CD4-positive, alpha-beta T cell (primary cell): ENCODE measurements around the gene SRMS. TPM values are rescaled to one million over a fixed set of nuclear protein-coding genes. Genes with fewer than 3 reads are reported as not detected.

ENCODE experiments used
- ATAC-seq: fragments of 200-7000 bp; cut with Tn5 transposase; one replicate; pipeline ENCODE4 v1.10.0; 2022; ENCODE audit warnings: mild to moderate bottlenecking; ENCODE audit not compliant: poor library complexity
- CTCF ChIA-PET: fragments of 350-600 bp; sonication (Branson Sonifier 250); formaldehyde crosslinking; loops from one replicate; lab custom pipeline; 2021; ENCODE audit warnings: antibody characterized with exemption, inconsistent platforms; lab: Charles Lee
- POLR2A ChIA-PET: fragments of 350-600 bp; sonication (Branson Sonifier 250); formaldehyde crosslinking; loops from one replicate; lab custom pipeline; 2021; ENCODE audit warnings: antibody characterized with exemption, inconsistent platforms; lab: Charles Lee
- DNase-seq, 14 experiments: peaks; one replicate each; pipeline ENCODE4 v3.0.0-alpha.2; 2013 to 2020; ENCODE audit warnings: mixed read lengths in 2 of 14
- H3K27ac ChIP-seq, 2 donors: one replicate each; pipeline versions ENCODE4 v1.5.1 to v1.7.0; 2013; ENCODE audit warnings: low read length in 2 of 2, low read depth in 1 of 2, mild to moderate bottlenecking in 1 of 2
- H3K27me3 ChIP-seq, 2 experiments: 1 replicate in 1 of 2; 2 replicates in 1 of 2; pipeline versions ENCODE4 v1.6.1 to v1.7.0; 2013; ENCODE audit warnings: low read length in 2 of 2, control low read depth in 1 of 2, mild to moderate bottlenecking in 1 of 2, moderate library complexity in 1 of 2; ENCODE audit not compliant: insufficient read depth in 2 of 2, control insufficient read depth in 1 of 2
- H3K36me3 ChIP-seq: one replicate; pipeline ENCODE4 v1.6.1; 2013; ENCODE audit warnings: low read length, control low read depth; ENCODE audit not compliant: insufficient read depth
- H3K4me1 ChIP-seq: one replicate; pipeline ENCODE4 v1.6.1; 2013; ENCODE audit warnings: low read length, control low read depth; ENCODE audit not compliant: insufficient read depth
- H3K4me3 ChIP-seq: one replicate; pipeline ENCODE4 v1.5.1; 2013; ENCODE audit warnings: mild to moderate bottlenecking, low read length, moderate library complexity
- H3K9me3 ChIP-seq, 2 experiments: 1 replicate in 1 of 2; 2 replicates in 1 of 2; pipeline versions ENCODE4 v1.6.1 to v1.7.0; 2013; ENCODE audit warnings: low read length in 2 of 2, mild to moderate bottlenecking in 2 of 2, control low read depth in 1 of 2, moderate library complexity in 1 of 2; ENCODE audit not compliant: control insufficient read depth in 1 of 2, insufficient read depth in 1 of 2
- H3K27ac Mint-ChIP-seq: one replicate; pipeline ENCODE4 v1.8.0; 2020; ENCODE audit warnings: mixed read lengths
- H3K27me3 Mint-ChIP-seq: one replicate; pipeline ENCODE4 v1.8.0; 2021; ENCODE audit warnings: mixed read lengths
- H3K36me3 Mint-ChIP-seq: one replicate; pipeline ENCODE4 v1.8.0; 2021; ENCODE audit warnings: low read depth, mixed read lengths
- H3K4me1 Mint-ChIP-seq: one replicate; pipeline ENCODE4 v1.8.0; 2021; ENCODE audit warnings: low read depth, mixed read lengths
- H3K4me3 Mint-ChIP-seq: one replicate; pipeline ENCODE4 v1.8.0; 2020; ENCODE audit warnings: mild to moderate bottlenecking, mixed read lengths
- H3K9me3 Mint-ChIP-seq: one replicate; pipeline ENCODE4 v1.8.0; 2020; ENCODE audit warnings: mixed read lengths
- intact Hi-C, 2 experiments: fragments of 100-400 bp; cut with DNase I in 1 of 2; cut with micrococcal nuclease in 1 of 2; formaldehyde crosslinking; loops; one replicate each; pipeline versions ENCODE4 v1.15.1 to v1.9.0; 2023 to 2025; cut with DNase I, micrococcal nuclease
- total RNA-seq, 174 experiments: library from RNA in 2 of 174; stranded (reverse) in 2 of 174; gene quantifications; one replicate each; pipeline ENCODE4 v1.2.3 and lab custom pipeline; 2021 to 2026
- TF ChIP-seq, protein P1 (sequence below): fragments of 200-600 bp; IDR thresholded peaks from one replicate; pipeline ENCODE4 v1.8.0; 2022; ENCODE audit warnings: antibody characterized with exemption, mild to moderate bottlenecking

SRMS gene
- total RNA-seq, 2 experiments from 2014 or later = not detected

DNA sequence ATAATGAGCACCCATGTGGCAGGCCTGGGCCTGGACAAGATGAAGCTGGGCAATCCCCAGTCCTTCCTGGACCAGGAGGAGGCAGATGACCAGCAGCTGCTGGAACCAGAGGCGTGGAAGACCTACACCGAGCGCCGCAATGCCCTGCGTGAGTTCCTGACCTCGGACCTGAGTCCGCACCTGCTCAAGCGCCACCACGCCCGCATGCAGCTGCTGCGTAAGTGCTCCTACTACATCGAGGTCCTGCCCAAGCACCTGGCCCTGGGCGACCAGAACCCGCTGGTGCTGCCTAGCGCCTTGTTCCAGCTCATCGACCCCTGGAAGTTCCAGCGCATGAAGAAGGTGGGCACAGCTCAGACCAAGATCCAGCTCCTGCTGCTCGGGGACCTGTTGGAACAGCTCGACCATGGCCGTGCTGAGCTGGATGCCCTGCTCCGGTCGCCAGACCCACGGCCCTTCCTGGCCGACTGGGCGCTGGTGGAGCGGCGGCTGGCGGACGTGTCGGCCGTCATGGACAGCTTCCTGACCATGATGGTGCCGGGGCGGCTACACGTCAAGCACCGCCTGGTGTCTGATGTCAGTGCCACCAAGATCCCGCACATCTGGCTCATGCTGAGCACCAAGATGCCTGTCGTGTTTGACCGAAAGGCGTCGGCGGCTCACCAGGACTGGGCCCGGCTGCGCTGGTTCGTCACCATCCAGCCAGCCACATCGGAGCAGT is 8.3 kb upstream of the SRMS start:
- H3K4me3 Mint-ChIP-seq = no peak overlapping the region
- no peak overlapping the region for H3K27ac Mint-ChIP-seq
- POLR2A ChIA-PET = interaction anchor here (1.5 to 2.6 kb wide), 3 partner anchors 12 to 71 kb away, joined by 4 to 16 read pairs (median 10); partner anchors contain the start of genes GMEB2 and PTK6
- Histone ChIP-seq H3K27ac (no peak overlapping the region), H3K27me3 (no peaks in the 10 kb centered on the region), H3K4me3 (no peak overlapping the region), H3K9me3 (peaks cover 0 to 3% of the 10 kb centered on the region in 2 experiments), H3K4me1 (peaks cover 31% of the 10 kb centered on the region), H3K36me3 (peaks cover 11% of the 10 kb centered on the region)
- DNase-seq (no peak), ATAC-seq (no peak)
- TF ChIP-seq, protein P1, sequence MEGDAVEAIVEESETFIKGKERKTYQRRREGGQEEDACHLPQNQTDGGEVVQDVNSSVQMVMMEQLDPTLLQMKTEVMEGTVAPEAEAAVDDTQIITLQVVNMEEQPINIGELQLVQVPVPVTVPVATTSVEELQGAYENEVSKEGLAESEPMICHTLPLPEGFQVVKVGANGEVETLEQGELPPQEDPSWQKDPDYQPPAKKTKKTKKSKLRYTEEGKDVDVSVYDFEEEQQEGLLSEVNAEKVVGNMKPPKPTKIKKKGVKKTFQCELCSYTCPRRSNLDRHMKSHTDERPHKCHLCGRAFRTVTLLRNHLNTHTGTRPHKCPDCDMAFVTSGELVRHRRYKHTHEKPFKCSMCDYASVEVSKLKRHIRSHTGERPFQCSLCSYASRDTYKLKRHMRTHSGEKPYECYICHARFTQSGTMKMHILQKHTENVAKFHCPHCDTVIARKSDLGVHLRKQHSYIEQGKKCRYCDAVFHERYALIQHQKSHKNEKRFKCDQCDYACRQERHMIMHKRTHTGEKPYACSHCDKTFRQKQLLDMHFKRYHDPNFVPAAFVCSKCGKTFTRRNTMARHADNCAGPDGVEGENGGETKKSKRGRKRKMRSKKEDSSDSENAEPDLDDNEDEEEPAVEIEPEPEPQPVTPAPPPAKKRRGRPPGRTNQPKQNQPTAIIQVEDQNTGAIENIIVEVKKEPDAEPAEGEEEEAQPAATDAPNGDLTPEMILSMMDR = no peak
- CTCF ChIA-PET = no interaction called here
- peaks cover 18% of the 10 kb centered on the region for H3K4me1 Mint-ChIP-seq
- H3K36me3 Mint-ChIP-seq = peaks cover 11% of the 10 kb centered on the region
- intact Hi-C loops = no loop called here
- H3K9me3 Mint-ChIP-seq = no peaks in the 10 kb centered on the region
- no peaks in the 10 kb centered on the region for H3K27me3 Mint-ChIP-seq

- Mint-ChIP-seq H3K36me3 (peaks cover 6% of the 10 kb centered on the region), H3K9me3 (no peaks in the 10 kb centered on the region), H3K4me3 (peak overlapping the region; percentile 84), H3K27me3 (no peaks in the 10 kb centered on the region), H3K27ac (peak overlapping the region; percentile 53), H3K4me1 (peaks cover 18% of the 10 kb centered on the region)
- DNase-seq = peak in 3 of 14 experiments; percentile 25 to 54 (median 43)
- Histone ChIP-seq H3K4me1 (peaks cover 31% of the 10 kb centered on the region), H3K9me3 (peaks cover 0 to 3% of the 10 kb centered on the region in 2 experiments), H3K36me3 (no peaks in the 10 kb centered on the region), H3K27me3 (no peaks in the 10 kb centered on the region), H3K27ac (no peak overlapping the region), H3K4me3 (peak overlapping the region; percentile 68)
- ChIA-PET CTCF (interaction anchor here (0.9 kb wide), 1 partner anchor 17 kb away, joined by 3 read pairs; no protein-coding TSS in a partner anchor), POLR2A (interaction anchor here (0.9 to 2.6 kb wide), 6 partner anchors 13 to 182 kb away, joined by 3 to 16 read pairs (median 4); partner anchors contain the start of genes GMEB2, LIME1 and PTK6)
- ATAC-seq = no peak
- intact Hi-C loops = loop anchor here in 1 of 2 experiments (1.0 kb wide), 1 partner anchor 311 kb away; the partner anchor contains the start of gene TPD52L2
- TF ChIP-seq, protein P1 = no peak
Measured at GRCh38 chr20:63554361-63555278, 7.1 kb upstream of the SRMS start.

- intact Hi-C loops = loop anchor here (1.0 to 2.0 kb wide), 4 partner anchors 15 to 311 kb away; partner anchors contain the start of genes PPDPF (in 1 of the 2) and TPD52L2 (in 1 of the 2)
- Mint-ChIP-seq H3K9me3 (no peaks in the 10 kb centered on the region), H3K4me1 (peaks cover 18% of the 10 kb centered on the region), H3K4me3 (peak within 1 kb of the TSS; percentile 90), H3K27me3 (no peaks in the 10 kb centered on the region), H3K27ac (peak within 1 kb of the TSS; percentile 91), H3K36me3 (peaks cover 2% of the 10 kb centered on the region)
- H3K27ac ChIP-seq = peak within 1 kb of the TSS; percentile 73 to 82
- H3K9me3 ChIP-seq = peaks cover 0 to 3% of the 10 kb centered on the region in 2 experiments
- ChIA-PET CTCF (no interaction called here), POLR2A (interaction anchor here (0.9 to 2.6 kb wide), 5 partner anchors 14 to 143 kb away, joined by 3 to 21 read pairs (median 4); partner anchors contain the start of gene GMEB2)
- H3K27me3 ChIP-seq = no peaks in the 10 kb centered on the region
- DNase-seq = peak in 7 of 14 experiments; percentile 12 to 62 (median 43)
- no peaks in the 10 kb centered on the region for H3K36me3 ChIP-seq
- no peak for ATAC-seq
- peaks cover 35% of the 10 kb centered on the region for H3K4me1 ChIP-seq
- peak within 1 kb of the TSS; percentile 68 for H3K4me3 ChIP-seq
- TF ChIP-seq, protein P1 = no peak
Measured at GRCh38 chr20:63553933-63554290, 6.4 kb upstream of the SRMS start, which contains the start of gene FNDC11. TSS of gene FNDC11 (plus strand) at chr20:63554159. CDS start at chr20:63555664, 1,505 bp downstream.
